ENCODE data around the gene CCDC50.

DNA sequence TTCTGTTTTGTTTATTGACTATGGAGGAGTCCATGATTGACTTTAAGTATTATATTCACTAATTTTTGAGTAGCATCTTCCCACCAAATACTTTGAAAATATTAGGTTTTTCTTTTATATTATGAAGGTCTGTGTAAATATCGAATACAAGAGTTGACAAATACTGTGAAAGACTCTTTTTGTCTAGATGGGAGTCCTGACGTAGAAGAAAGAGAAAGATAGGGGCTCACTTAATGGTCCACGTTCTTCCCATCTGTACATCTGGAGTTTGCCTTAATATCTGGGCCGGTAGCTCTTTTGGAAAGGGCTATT lies 8.9 kb downstream of the CCDC50 start:
- TF ChIP-seq POU6F1 (CRISPR knock-in tag; IDR thresholded peaks at IDR 0.05; ENCODE audit: borderline replicate concordance, low read depth) (no peak), TCF4 (CRISPR knock-in tag; IDR thresholded peaks at IDR 0.05; ENCODE audit: borderline replicate concordance) (no peak), PATZ1 (CRISPR knock-in tag; IDR thresholded peaks at IDR 0.05; ENCODE audit: borderline replicate concordance) (no peak), GLIS3 (CRISPR knock-in tag; IDR thresholded peaks at IDR 0.05) (no peak), TOX (CRISPR knock-in tag; IDR thresholded peaks at IDR 0.05; ENCODE audit: borderline replicate concordance) (no peak), PPARA (CRISPR knock-in tag; IDR thresholded peaks at IDR 0.05; ENCODE audit: borderline replicate concordance) (no peak), ZNF70 (CRISPR knock-in tag; IDR thresholded peaks at IDR 0.05) (no peak), CREB5 (CRISPR knock-in tag; IDR thresholded peaks at IDR 0.05; ENCODE audit: low read depth) (no peak), BACH2 (CRISPR knock-in tag; IDR thresholded peaks at IDR 0.05; ENCODE audit: borderline replicate concordance) (no peak), RARB (CRISPR knock-in tag; IDR thresholded peaks at IDR 0.05) (no peak), TSHZ2 (CRISPR knock-in tag; IDR thresholded peaks at IDR 0.05) (no peak)

Measured in SK-N-SH treated with all-trans-retinoic acid at 6 μM for 48 hours (cell line).